Neural cell (in vitro differentiated cells): ENCODE results near the gene B3GNT3. TPM values are rescaled to one million over a fixed set of nuclear protein-coding genes. Genes with fewer than 3 reads are reported as not detected.

ENCODE experiments used
- H2AFZ ChIP-seq: fragments of 200-600, 300-800 bp; sonication (generic), shearing (Covaris generic); 2 replicates; pipeline ENCODE4 v1.6.0; 2014; ENCODE audit warnings: low read depth, mild to moderate bottlenecking, antibody characterized with exemption, low read length, moderate library complexity
- H3F3A ChIP-seq: fragments of 200-600 bp; shearing (Covaris generic); 2 replicates; pipeline ENCODE4 v1.6.1; 2016; ENCODE audit warnings: mild to moderate bottlenecking, moderate library complexity, mixed read lengths, antibody characterized with exemption, low read length; ENCODE audit not compliant: insufficient read depth, poor library complexity, severe bottlenecking
- H3K27ac ChIP-seq: fragments of 200-600, 300-800 bp; sonication (generic), shearing (Covaris generic); 2 replicates; pipeline ENCODE4 v1.5.1; 2014; ENCODE audit warnings: mild to moderate bottlenecking, low read length, moderate library complexity
- H3K27me3 ChIP-seq: fragments of 300-800, 200-600 bp; sonication (generic), shearing (Covaris generic); 2 replicates; pipeline ENCODE4 v1.6.0; 2014; ENCODE audit warnings: mild to moderate bottlenecking, low read depth, low read length, moderate library complexity; ENCODE audit not compliant: insufficient read depth
- H3K36me3 ChIP-seq: fragments of 300-800, 200-600 bp; sonication (generic), shearing (Covaris generic); 2 replicates; pipeline ENCODE4 v1.5.1; 2014; ENCODE audit warnings: mild to moderate bottlenecking, antibody characterized with exemption, low read length, moderate library complexity; ENCODE audit not compliant: insufficient read depth
- H3K4me2 ChIP-seq: fragments of 300-800, 200-600 bp; sonication (generic), shearing (Covaris generic); 2 replicates; pipeline ENCODE4 v1.6.0; 2014; ENCODE audit warnings: mild to moderate bottlenecking, low read length
- H3K4me3 ChIP-seq: fragments of 300-800, 200-600 bp; sonication (generic), shearing (Covaris generic); 2 replicates; pipeline ENCODE4 v1.5.1; 2014; ENCODE audit warnings: mild to moderate bottlenecking, low read length, moderate library complexity
- H3K79me2 ChIP-seq: fragments of 200-600 bp; shearing (Covaris generic); replicated peaks from 2 replicates; pipeline ENCODE4 v1.6.0; 2014; ENCODE audit warnings: mild to moderate bottlenecking, low read length, moderate library complexity; ENCODE audit not compliant: insufficient read depth
- H3K9ac ChIP-seq: fragments of 300-800, 200-600 bp; sonication (generic), shearing (Covaris generic); 2 replicates; pipeline ENCODE4 v1.6.1; 2016; ENCODE audit warnings: mild to moderate bottlenecking, low read length, mixed read lengths
- H3K9me2 ChIP-seq: fragments of 200-600 bp; shearing (Covaris generic); 2 replicates; pipeline ENCODE4 v1.6.1; 2016; ENCODE audit warnings: mild to moderate bottlenecking, low read length, mixed read lengths; ENCODE audit not compliant: insufficient read depth
- H3K9me3 ChIP-seq: fragments of 200-600, 300-800 bp; sonication (generic), shearing (Covaris generic); 2 replicates; pipeline ENCODE4 v1.6.1; 2016; ENCODE audit warnings: mild to moderate bottlenecking, mixed run types, low read length, moderate library complexity, mixed read lengths
- H4K20me1 ChIP-seq: fragments of 200-600 bp; shearing (Covaris generic); 2 replicates; pipeline ENCODE4 v1.6.1; 2016; ENCODE audit warnings: mild to moderate bottlenecking, mixed run types; ENCODE audit not compliant: insufficient read depth
- EP300 ChIP-seq: fragments of 450-650 bp; conservative IDR thresholded peaks from 2 replicates; pipeline ENCODE4 v1.6.1; 2014; ENCODE audit warnings: antibody characterized with exemption, mild to moderate bottlenecking, moderate library complexity; ENCODE audit not compliant: poor library complexity, severe bottlenecking
- EZH2 ChIP-seq: fragments of 200-600, 300-800 bp; shearing (Covaris generic), sonication (generic); IDR thresholded peaks from 2 replicates; pipeline ENCODE4 v1.6.1; 2014; ENCODE audit warnings: antibody characterized with exemption, low read length, borderline replicate concordance, mild to moderate bottlenecking; ENCODE audit not compliant: insufficient read depth, poor library complexity, severe bottlenecking
- MXI1 ChIP-seq: fragments of 450-650 bp; conservative IDR thresholded peaks from 2 replicates; pipeline ENCODE4 v1.6.1; 2014; ENCODE audit warnings: antibody characterized with exemption, mild to moderate bottlenecking; ENCODE audit not compliant: poor library complexity, severe bottlenecking
- POLR2AphosphoS5 ChIP-seq: IDR thresholded peaks from 2 replicates; pipeline ENCODE4 v1.6.1; 2012
- RAD21 ChIP-seq: fragments of 450-650 bp; conservative IDR thresholded peaks from 2 replicates; pipeline ENCODE4 v1.6.1; 2014; ENCODE audit warnings: antibody characterized with exemption, mild to moderate bottlenecking, moderate library complexity
- SMC3 ChIP-seq: fragments of 450-650 bp; conservative IDR thresholded peaks from 2 replicates; pipeline ENCODE4 v1.6.1; 2014; ENCODE audit warnings: antibody characterized with exemption, mild to moderate bottlenecking, moderate library complexity; ENCODE audit not compliant: poor library complexity
- TAF1 ChIP-seq: IDR thresholded peaks from 2 replicates; pipeline ENCODE4 v1.6.1; 2012; ENCODE audit warnings: low read depth
- polyA plus RNA-seq: library from polyadenylated mRNA; depleted of rRNA; stranded (reverse); fragments of >200 nt; gene quantifications from 2 replicates; pipeline ENCODE4 v1.2.3, GENCODE V29; 2014
- TF ChIP-seq, protein P1 (sequence below): fragments of 450-650 bp; IDR thresholded peaks from 2 replicates; pipeline ENCODE4 v1.5.1; 2014; ENCODE audit warnings: antibody characterized with exemption, mild to moderate bottlenecking, moderate library complexity; ENCODE audit not compliant: poor library complexity, severe bottlenecking
- TF ChIP-seq, protein P2 (sequence below): IDR thresholded peaks from 2 replicates; pipeline ENCODE4 v1.6.1; 2012; ENCODE audit warnings: borderline replicate concordance

Gene B3GNT3
- polyA plus RNA-seq, 1 donor from 2014 or later, result not detected

DNA sequence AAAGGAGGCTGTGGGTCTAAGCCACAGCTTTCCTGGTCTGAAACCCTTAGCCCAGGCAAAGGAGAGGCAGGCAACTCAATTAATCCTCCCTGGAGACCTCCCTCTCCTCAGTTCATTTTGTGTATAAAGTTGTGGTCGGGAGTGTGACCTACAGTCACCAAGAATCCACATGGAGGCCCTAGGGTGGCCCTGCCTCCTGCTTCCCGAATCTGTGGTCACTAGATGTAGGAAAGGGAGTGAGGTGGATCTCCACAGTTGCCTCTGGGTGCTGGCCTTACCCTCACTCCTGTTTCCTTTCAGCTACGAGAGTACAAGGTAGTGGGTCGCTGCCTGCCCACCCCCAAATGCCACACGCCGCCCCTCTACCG is 66.0 kb downstream of the B3GNT3 start:
- TF ChIP-seq EZH2, result no peak
- no peak for TF ChIP-seq EP300
- TF ChIP-seq, protein P1, sequence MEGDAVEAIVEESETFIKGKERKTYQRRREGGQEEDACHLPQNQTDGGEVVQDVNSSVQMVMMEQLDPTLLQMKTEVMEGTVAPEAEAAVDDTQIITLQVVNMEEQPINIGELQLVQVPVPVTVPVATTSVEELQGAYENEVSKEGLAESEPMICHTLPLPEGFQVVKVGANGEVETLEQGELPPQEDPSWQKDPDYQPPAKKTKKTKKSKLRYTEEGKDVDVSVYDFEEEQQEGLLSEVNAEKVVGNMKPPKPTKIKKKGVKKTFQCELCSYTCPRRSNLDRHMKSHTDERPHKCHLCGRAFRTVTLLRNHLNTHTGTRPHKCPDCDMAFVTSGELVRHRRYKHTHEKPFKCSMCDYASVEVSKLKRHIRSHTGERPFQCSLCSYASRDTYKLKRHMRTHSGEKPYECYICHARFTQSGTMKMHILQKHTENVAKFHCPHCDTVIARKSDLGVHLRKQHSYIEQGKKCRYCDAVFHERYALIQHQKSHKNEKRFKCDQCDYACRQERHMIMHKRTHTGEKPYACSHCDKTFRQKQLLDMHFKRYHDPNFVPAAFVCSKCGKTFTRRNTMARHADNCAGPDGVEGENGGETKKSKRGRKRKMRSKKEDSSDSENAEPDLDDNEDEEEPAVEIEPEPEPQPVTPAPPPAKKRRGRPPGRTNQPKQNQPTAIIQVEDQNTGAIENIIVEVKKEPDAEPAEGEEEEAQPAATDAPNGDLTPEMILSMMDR, result no peak
- no peak for TF ChIP-seq POLR2AphosphoS5
- no peak for TF ChIP-seq TAF1
- TF ChIP-seq MXI1, result no peak
- TF ChIP-seq RAD21, result no peak
- TF ChIP-seq SMC3, result no peak
- TF ChIP-seq, protein P2, sequence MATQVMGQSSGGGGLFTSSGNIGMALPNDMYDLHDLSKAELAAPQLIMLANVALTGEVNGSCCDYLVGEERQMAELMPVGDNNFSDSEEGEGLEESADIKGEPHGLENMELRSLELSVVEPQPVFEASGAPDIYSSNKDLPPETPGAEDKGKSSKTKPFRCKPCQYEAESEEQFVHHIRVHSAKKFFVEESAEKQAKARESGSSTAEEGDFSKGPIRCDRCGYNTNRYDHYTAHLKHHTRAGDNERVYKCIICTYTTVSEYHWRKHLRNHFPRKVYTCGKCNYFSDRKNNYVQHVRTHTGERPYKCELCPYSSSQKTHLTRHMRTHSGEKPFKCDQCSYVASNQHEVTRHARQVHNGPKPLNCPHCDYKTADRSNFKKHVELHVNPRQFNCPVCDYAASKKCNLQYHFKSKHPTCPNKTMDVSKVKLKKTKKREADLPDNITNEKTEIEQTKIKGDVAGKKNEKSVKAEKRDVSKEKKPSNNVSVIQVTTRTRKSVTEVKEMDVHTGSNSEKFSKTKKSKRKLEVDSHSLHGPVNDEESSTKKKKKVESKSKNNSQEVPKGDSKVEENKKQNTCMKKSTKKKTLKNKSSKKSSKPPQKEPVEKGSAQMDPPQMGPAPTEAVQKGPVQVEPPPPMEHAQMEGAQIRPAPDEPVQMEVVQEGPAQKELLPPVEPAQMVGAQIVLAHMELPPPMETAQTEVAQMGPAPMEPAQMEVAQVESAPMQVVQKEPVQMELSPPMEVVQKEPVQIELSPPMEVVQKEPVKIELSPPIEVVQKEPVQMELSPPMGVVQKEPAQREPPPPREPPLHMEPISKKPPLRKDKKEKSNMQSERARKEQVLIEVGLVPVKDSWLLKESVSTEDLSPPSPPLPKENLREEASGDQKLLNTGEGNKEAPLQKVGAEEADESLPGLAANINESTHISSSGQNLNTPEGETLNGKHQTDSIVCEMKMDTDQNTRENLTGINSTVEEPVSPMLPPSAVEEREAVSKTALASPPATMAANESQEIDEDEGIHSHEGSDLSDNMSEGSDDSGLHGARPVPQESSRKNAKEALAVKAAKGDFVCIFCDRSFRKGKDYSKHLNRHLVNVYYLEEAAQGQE, result no peak

DNA sequence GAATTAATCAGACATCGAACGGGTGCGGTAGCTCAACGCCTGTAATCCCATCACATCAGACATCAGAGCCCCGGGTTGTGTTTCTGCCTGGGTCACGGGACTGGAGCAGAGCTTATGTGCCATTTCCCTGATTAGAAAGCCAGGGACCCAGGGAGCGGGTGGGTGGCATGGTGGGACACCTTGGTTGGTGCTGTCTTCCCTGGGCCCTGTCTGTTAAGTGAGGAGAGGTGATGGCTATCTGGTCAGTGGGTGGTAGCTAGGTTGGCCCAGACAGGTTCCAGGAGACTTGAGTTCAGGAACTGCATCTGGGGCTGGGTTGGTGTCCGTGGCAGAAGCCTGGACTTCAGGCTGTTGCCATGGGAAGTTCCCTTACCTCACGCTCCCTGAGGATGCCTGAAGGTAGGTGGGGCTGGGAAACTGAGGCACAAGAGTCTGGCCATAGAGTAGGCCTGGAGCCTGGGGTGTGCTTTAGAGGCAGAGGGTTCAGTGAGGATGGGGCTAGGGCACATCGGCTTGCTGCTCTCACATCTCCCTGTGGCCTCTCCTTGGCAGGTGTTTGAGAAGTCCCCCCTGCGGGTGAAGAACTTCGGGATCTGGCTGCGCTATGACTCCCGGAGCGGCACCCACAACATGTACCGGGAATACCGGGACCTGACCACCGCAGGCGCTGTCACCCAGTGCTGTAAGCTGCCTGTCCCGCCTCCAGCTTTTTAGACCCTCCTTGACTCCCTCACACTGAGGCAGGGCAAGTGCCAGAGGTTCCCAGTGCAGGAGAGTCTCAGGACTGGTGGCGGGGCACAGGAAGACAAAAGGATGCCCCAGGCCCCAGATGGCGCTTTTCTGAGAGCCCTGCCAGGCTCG is 66.8 kb downstream of the B3GNT3 start:
- Histone ChIP-seq H4K20me1 (peaks cover 4% of the 10 kb centered on the region), H3K36me3 (no peaks in the 10 kb centered on the region), H3K9me2 (no peaks in the 10 kb centered on the region), H3K79me2 (peaks cover 21% of the 10 kb centered on the region), H3F3A (no peaks in the 10 kb centered on the region), H3K9ac (peak overlapping the region; percentile 93), H3K27ac (no peak overlapping the region), H3K4me2 (peak overlapping the region; percentile 14), H2AFZ (no peak overlapping the region), H3K27me3 (no peaks in the 10 kb centered on the region), H3K4me3 (peak overlapping the region; percentile 99), H3K9me3 (no peaks in the 10 kb centered on the region)
- TF ChIP-seq MXI1 (no peak), RAD21 (no peak), EP300 (no peak), SMC3 (no peak), TAF1 (no peak), EZH2 (no peak), POLR2AphosphoS5 (no peak)
- TF ChIP-seq, protein P2, result no peak
- TF ChIP-seq, protein P1, result no peak

More for the DNA sequence above, 66.0 kb downstream of the B3GNT3 start:
- peak overlapping the region; percentile 95 for H3K4me2 ChIP-seq
- H3K27me3 ChIP-seq, result no peaks in the 10 kb centered on the region
- no peaks in the 10 kb centered on the region for H3K9me3 ChIP-seq
- H3K9ac ChIP-seq, result peak overlapping the region; percentile 93
- H3K27ac ChIP-seq, result peak overlapping the region; percentile 72
- peaks cover 21% of the 10 kb centered on the region for H3K79me2 ChIP-seq
- H3K36me3 ChIP-seq, result no peaks in the 10 kb centered on the region
- peaks cover 4% of the 10 kb centered on the region for H4K20me1 ChIP-seq
- H3K9me2 ChIP-seq, result no peaks in the 10 kb centered on the region
- H3K4me3 ChIP-seq, result peak overlapping the region; percentile 99
- H2AFZ ChIP-seq, result no peak overlapping the region
- H3F3A ChIP-seq, result no peaks in the 10 kb centered on the region
